Endothelial cell of umbilical vein (primary cell): ENCODE results near the gene PLCB4. TPM values are rescaled to one million over a fixed set of nuclear protein-coding genes. Genes with fewer than 3 reads are reported as not detected.
A peak's percentile ranks its signal among the peaks of the same experiment; 100 is the strongest.

Experiments used
- BruUV-seq: library from RNA; stranded (reverse); fragments of 400-500 nt; replicated peaks from 2 replicates; lab custom pipeline; 2021; lab: Mats Ljungman, UMichigan
- CTCF ChIA-PET: fragments of 300-600, 350-600 bp; sonication (Branson Sonifier 250); formaldehyde crosslinking; loops from one replicate; lab custom pipeline; 2021; ENCODE audit warnings: antibody characterized with exemption, inconsistent platforms; lab: Charles Lee
- POLR2A ChIA-PET: fragments of 300-600, 350-600 bp; sonication (Branson Sonifier 250); formaldehyde crosslinking; loops from one replicate; lab custom pipeline; 2021; ENCODE audit warnings: antibody characterized with exemption, inconsistent platforms; lab: Charles Lee
- DNase-seq: peaks from one replicate; pipeline ENCODE4 v3.0.0-alpha.2; 2011; ENCODE audit warnings: low read depth, low spot score
- FAIRE-seq: peaks from 2 replicates; lab custom pipeline; 2011; peaks lifted over from hg19 to GRCh38; lab: Jason Lieb, UNC
- H2AFZ ChIP-seq: 2 replicates; pipeline ENCODE4 v1.6.0; 2012; ENCODE audit warnings: low read depth, low read length, control low read depth, inconsistent platforms
- H3K27ac ChIP-seq: 2 replicates; pipeline ENCODE4 v1.5.1; 2011; ENCODE audit warnings: low read depth, mild to moderate bottlenecking, control low read depth, low read length, moderate library complexity; ENCODE audit not compliant: insufficient read depth
- H3K27me3 ChIP-seq, 2 experiments: 2 replicates each; pipeline versions ENCODE4 v1.6.0 to v1.6.1; 2011; ENCODE audit warnings: low read length in 2 of 2, mixed read lengths in 1 of 2; ENCODE audit not compliant: control insufficient read depth in 2 of 2, insufficient read depth in 2 of 2
- H3K36me3 ChIP-seq, 2 experiments: 2 replicates in 1 of 2; 3 replicates in 1 of 2; pipeline ENCODE4 v1.5.1; 2011; ENCODE audit warnings: low read length in 2 of 2, mild to moderate bottlenecking in 1 of 2, moderate library complexity in 1 of 2; ENCODE audit not compliant: control insufficient read depth in 2 of 2, insufficient read depth in 2 of 2; ENCODE audit errors: extremely low read depth in 1 of 2
- H3K4me1 ChIP-seq: 3 replicates; pipeline ENCODE4 v1.5.1; 2011; ENCODE audit warnings: mild to moderate bottlenecking, low read length; ENCODE audit not compliant: control insufficient read depth, insufficient read depth; ENCODE audit errors: extremely low read depth
- H3K4me2 ChIP-seq: 2 replicates; pipeline ENCODE4 v1.6.1; 2011; ENCODE audit warnings: low read length, control low read depth, mixed read lengths; ENCODE audit not compliant: insufficient read depth
- H3K4me3 ChIP-seq, 3 experiments: fragments of 200-600 bp in 1 of 3; sonication (generic), shearing (Covaris generic) in 1 of 3; replicated peaks in 1 of 3; 2 replicates each; pipeline ENCODE4 v1.5.1; 2011 to 2016; ENCODE audit warnings: control low read depth in 3 of 3, low read length in 3 of 3, mild to moderate bottlenecking in 2 of 3, inconsistent platforms in 1 of 3, low read depth in 1 of 3, moderate library complexity in 1 of 3; ENCODE audit not compliant: insufficient read depth in 1 of 3
- H3K79me2 ChIP-seq: 2 replicates; pipeline ENCODE4 v1.6.0; 2012; ENCODE audit warnings: low read length, inconsistent platforms; ENCODE audit not compliant: control insufficient read depth, insufficient read depth
- H3K9ac ChIP-seq: replicated peaks from 2 replicates; pipeline ENCODE3; 2011; ENCODE audit warnings: low read length, control low read depth; ENCODE audit not compliant: insufficient read depth; ENCODE audit errors: extremely low read depth
- H3K9me1 ChIP-seq: replicated peaks from 3 replicates; pipeline ENCODE4 v1.6.0; 2011; ENCODE audit warnings: mild to moderate bottlenecking, low read length; ENCODE audit not compliant: control insufficient read depth, insufficient read depth; ENCODE audit errors: extremely low read depth
- H3K9me3 ChIP-seq: replicated peaks from 2 replicates; pipeline ENCODE4 v1.5.1; 2012; ENCODE audit warnings: low read length, inconsistent platforms; ENCODE audit not compliant: control insufficient read depth, insufficient read depth
- H4K20me1 ChIP-seq: replicated peaks from 2 replicates; pipeline ENCODE3; 2011; ENCODE audit warnings: mild to moderate bottlenecking, low read length; ENCODE audit not compliant: control insufficient read depth, insufficient read depth; ENCODE audit errors: extremely low read depth
- EZH2 ChIP-seq: IDR thresholded peaks from 2 replicates; pipeline ENCODE4 v1.6.1; 2012; ENCODE audit warnings: borderline replicate concordance, low read depth, mild to moderate bottlenecking, moderate library complexity, low read length, inconsistent platforms; ENCODE audit not compliant: severe bottlenecking
- FOS ChIP-seq: IDR thresholded peaks from 2 replicates; pipeline ENCODE4 v1.6.1; 2011; ENCODE audit warnings: mild to moderate bottlenecking, low read length, moderate library complexity, borderline replicate concordance; ENCODE audit not compliant: insufficient read depth
- GATA2 ChIP-seq: IDR thresholded peaks from 2 replicates; pipeline ENCODE4 v1.7.0; 2011; ENCODE audit warnings: low read depth, mild to moderate bottlenecking, moderate library complexity, mixed read lengths, low read length; ENCODE audit not compliant: insufficient read length, insufficient read depth
- JUN ChIP-seq: IDR thresholded peaks from 2 replicates; pipeline ENCODE4 v1.6.1; 2011; ENCODE audit warnings: borderline replicate concordance, low read depth; ENCODE audit not compliant: insufficient read length, insufficient read depth
- MAX ChIP-seq: IDR thresholded peaks from 2 replicates; pipeline ENCODE4 v1.6.1; 2011; ENCODE audit not compliant: insufficient read depth, insufficient read length
- MYC ChIP-seq: IDR thresholded peaks from one replicate; pipeline ENCODE4 v1.6.1; 2011; ENCODE audit warnings: mild to moderate bottlenecking, low read depth, low read length
- POLR2A ChIP-seq: IDR thresholded peaks from 2 replicates; pipeline ENCODE4 v1.6.1; 2012; ENCODE audit warnings: low read depth, mild to moderate bottlenecking, control low read depth, low read length
- POLR2AphosphoS5 ChIP-seq: IDR thresholded peaks from 2 replicates; pipeline ENCODE4 v1.6.1; 2012; ENCODE audit warnings: low read depth, mild to moderate bottlenecking, control low read depth, low read length, moderate library complexity; ENCODE audit not compliant: insufficient read depth
- dilution Hi-C: fragments of 300-500 bp; cut with MboI; formaldehyde crosslinking; loops from one replicate; pipeline ENCODE4 v1.15.0; 2019; ENCODE audit warnings: low sequenced_read_pairs; ENCODE audit not compliant: extremely low pct_ligation_motif_present
- intact Hi-C: fragments of 100-400 bp; cut with micrococcal nuclease; formaldehyde crosslinking; loops from one replicate; pipeline ENCODE4 v1.10.0; 2022
- polyA plus RNA-seq, 4 experiments: library from polyadenylated mRNA; depleted of rRNA in 3 of 4; stranded (reverse) in 3 of 4; unstranded in 1 of 4; fragments of >200 nt; gene quantifications; 2 replicates each; pipeline versions ENCODE4 v1.2.1 to v1.2.3, GENCODE V29; 2011 to 2012; ENCODE audit warnings: missing spikeins in 1 of 4
- total RNA-seq: library from RNA; stranded (reverse); gene quantifications from 2 replicates; pipeline ENCODE4 v1.2.3, GENCODE V29; 2021
- TF ChIP-seq, protein P1 (sequence below), 2 donors: IDR thresholded peaks; 1 replicate in 1 of 2; 2 replicates in 1 of 2; pipeline ENCODE4 v1.5.1; 2011; ENCODE audit warnings: low read length in 2 of 2, mild to moderate bottlenecking in 2 of 2, moderate library complexity in 2 of 2, control low read depth in 1 of 2, inconsistent platforms in 1 of 2, low read depth in 1 of 2; ENCODE audit not compliant: insufficient read depth in 1 of 2; ENCODE audit errors: extremely low read depth in 1 of 2

PLCB4 gene
- total and polyA plus RNA-seq, 2 donors (not counting 3 experiments of a cell fraction or from before 2014, with no cell fraction given): 0.37 to 1.7 TPM

DNA sequence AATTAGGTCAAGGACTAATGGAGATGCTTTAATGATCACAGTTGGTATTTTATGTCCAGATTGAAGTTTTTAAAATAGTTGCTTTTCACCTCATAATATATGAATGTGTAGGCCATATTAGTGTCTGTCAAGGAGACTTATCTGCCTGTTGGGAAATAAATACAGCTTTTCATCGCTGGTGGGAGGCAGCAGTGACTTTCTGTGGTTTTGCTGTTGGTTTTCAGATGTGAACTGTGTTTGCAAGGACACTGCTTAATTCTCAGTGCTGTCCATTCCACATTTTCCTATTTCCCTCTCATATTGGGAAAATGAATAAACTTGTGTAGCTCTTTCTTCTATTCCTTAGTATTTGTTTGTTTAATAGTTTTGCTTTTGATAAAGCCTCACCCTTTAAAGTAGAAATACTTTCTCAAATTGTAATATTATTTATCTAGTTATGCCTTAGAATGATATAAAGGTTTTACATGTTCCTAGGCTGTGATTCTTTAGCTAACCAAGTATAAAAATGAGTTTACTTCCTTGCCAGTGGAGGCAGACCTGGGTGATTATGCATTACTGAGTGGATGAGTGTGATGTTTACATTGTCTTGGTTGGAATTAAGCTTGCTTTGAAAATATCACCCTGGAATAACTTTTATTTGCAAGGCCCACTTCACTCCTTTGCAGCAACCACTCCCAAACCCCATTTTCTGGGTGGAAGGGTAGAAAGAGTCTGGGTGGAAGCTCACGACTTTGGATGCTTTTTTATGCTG is 3.3 kb downstream of the PLCB4 start:
- ChIA-PET CTCF (interaction anchor here (0.9 to 4.1 kb wide), 6 partner anchors 9 to 287 kb away, joined by 3 to 20 read pairs (median 4); no protein-coding TSS in a partner anchor), POLR2A (no interaction called here)
- TF ChIP-seq MYC (no peak), POLR2A (no peak)
- FAIRE-seq (no peak), DNase-seq (no peak)
- intact Hi-C loops (no loop called here), dilution Hi-C loops (no loop called here)
- Histone ChIP-seq H4K20me1 (no peaks in the 10 kb centered on the region), H3K27ac (no peak overlapping the region), H2AFZ (no peak overlapping the region), H3K27me3 (peaks cover 0 to 5% of the 10 kb centered on the region in 2 experiments), H3K9ac (no peak overlapping the region), H3K4me1 (no peaks in the 10 kb centered on the region), H3K36me3 (no peaks in the 10 kb centered on the region), H3K79me2 (no peaks in the 10 kb centered on the region), H3K9me3 (no peaks in the 10 kb centered on the region), H3K9me1 (no peaks in the 10 kb centered on the region), H3K4me2 (no peak overlapping the region), H3K4me3 (no peak overlapping the region)
- no TSS peak for BruUV-seq

- peaks cover 0 to 5% of the 10 kb centered on the region in 2 experiments for H3K27me3 ChIP-seq
- H3K4me3 ChIP-seq: no peak overlapping the region
- no TSS peak for BruUV-seq
- H3K79me2 ChIP-seq: no peaks in the 10 kb centered on the region
- peak; percentile 24 for DNase-seq
- H4K20me1 ChIP-seq: no peaks in the 10 kb centered on the region
- H3K4me2 ChIP-seq: no peak overlapping the region
- H3K9me3 ChIP-seq: no peaks in the 10 kb centered on the region
- no peaks in the 10 kb centered on the region for H3K36me3 ChIP-seq
- POLR2A ChIA-PET: no interaction called here
- no peaks in the 10 kb centered on the region for H3K9me1 ChIP-seq
- no peak for FAIRE-seq
- H3K27ac ChIP-seq: no peak overlapping the region
- H3K9ac ChIP-seq: no peak overlapping the region
- TF ChIP-seq EZH2 (no peak), MAX (no peak), MYC (no peak), JUN (no peak), POLR2AphosphoS5 (no peak), GATA2 (no peak), FOS (no peak), POLR2A (no peak)
- TF ChIP-seq, protein P1, sequence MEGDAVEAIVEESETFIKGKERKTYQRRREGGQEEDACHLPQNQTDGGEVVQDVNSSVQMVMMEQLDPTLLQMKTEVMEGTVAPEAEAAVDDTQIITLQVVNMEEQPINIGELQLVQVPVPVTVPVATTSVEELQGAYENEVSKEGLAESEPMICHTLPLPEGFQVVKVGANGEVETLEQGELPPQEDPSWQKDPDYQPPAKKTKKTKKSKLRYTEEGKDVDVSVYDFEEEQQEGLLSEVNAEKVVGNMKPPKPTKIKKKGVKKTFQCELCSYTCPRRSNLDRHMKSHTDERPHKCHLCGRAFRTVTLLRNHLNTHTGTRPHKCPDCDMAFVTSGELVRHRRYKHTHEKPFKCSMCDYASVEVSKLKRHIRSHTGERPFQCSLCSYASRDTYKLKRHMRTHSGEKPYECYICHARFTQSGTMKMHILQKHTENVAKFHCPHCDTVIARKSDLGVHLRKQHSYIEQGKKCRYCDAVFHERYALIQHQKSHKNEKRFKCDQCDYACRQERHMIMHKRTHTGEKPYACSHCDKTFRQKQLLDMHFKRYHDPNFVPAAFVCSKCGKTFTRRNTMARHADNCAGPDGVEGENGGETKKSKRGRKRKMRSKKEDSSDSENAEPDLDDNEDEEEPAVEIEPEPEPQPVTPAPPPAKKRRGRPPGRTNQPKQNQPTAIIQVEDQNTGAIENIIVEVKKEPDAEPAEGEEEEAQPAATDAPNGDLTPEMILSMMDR (IDR thresholded peaks at IDR 0.05; ENCODE audit: extremely low read depth in 1 of 2, insufficient read depth in 1 of 2, low read depth in 1 of 2, low read length in 2 of 2): no peak
- H2AFZ ChIP-seq: no peak overlapping the region
- no peaks in the 10 kb centered on the region for H3K4me1 ChIP-seq
- dilution Hi-C loops (no loop called here), intact Hi-C loops (no loop called here)
- CTCF ChIA-PET: interaction anchor here (0.9 to 4.1 kb wide), 5 partner anchors 9 to 286 kb away, joined by 3 to 20 read pairs (median 4); no protein-coding TSS in a partner anchor
Observed at GRCh38 chr20:9072861-9073500, 4.1 kb downstream of the PLCB4 start.
